Keratinocyte (primary cell): ENCODE measurements around the gene ECM2. TPM values are rescaled to one million over a fixed set of nuclear protein-coding genes. Genes with fewer than 3 reads are reported as not detected.

Experiments
- DNase-seq: peaks from one replicate; pipeline ENCODE4 v3.0.0-alpha.2; 2011; ENCODE audit warnings: low read depth, missing footprints, low spot score
- FAIRE-seq: peaks from 2 replicates; lab custom pipeline; 2011; peaks lifted over from hg19 to GRCh38; lab: Jason Lieb, UNC
- H2AFZ ChIP-seq: 2 replicates; pipeline ENCODE4 v1.6.0; 2012; ENCODE audit warnings: low read length, control low read depth, inconsistent platforms; ENCODE audit not compliant: control insufficient read depth
- H3K27ac ChIP-seq: 2 replicates; pipeline ENCODE4 v1.5.1; 2011; ENCODE audit warnings: low read length; ENCODE audit not compliant: control insufficient read depth, insufficient read depth
- H3K27me3 ChIP-seq: 3 replicates; pipeline ENCODE4 v1.6.0; 2011; ENCODE audit warnings: low read length; ENCODE audit not compliant: control insufficient read depth, insufficient read depth; ENCODE audit errors: extremely low read depth
- H3K36me3 ChIP-seq, 2 experiments: 2 replicates in 1 of 2; 3 replicates in 1 of 2; pipeline ENCODE4 v1.5.1; 2011; ENCODE audit warnings: low read length in 2 of 2, mild to moderate bottlenecking in 1 of 2; ENCODE audit not compliant: control insufficient read depth in 2 of 2, insufficient read depth in 2 of 2; ENCODE audit errors: extremely low read depth in 1 of 2
- H3K4me1 ChIP-seq: 3 replicates; pipeline ENCODE4 v1.5.1; 2011; ENCODE audit warnings: low read length; ENCODE audit not compliant: control insufficient read depth, insufficient read depth; ENCODE audit errors: extremely low read depth
- H3K4me2 ChIP-seq: 3 replicates; pipeline ENCODE4 v1.6.0; 2011; ENCODE audit warnings: low read depth, low read length; ENCODE audit not compliant: control insufficient read depth, insufficient read depth; ENCODE audit errors: extremely low read depth
- H3K4me3 ChIP-seq, 3 experiments: fragments of 200-600 bp in 1 of 3; sonication (generic) in 1 of 3; 2 replicates in 2 of 3; 3 replicates in 1 of 3; pipeline ENCODE4 v1.5.1; 2011 to 2016; ENCODE audit warnings: low read length in 3 of 3, mild to moderate bottlenecking in 3 of 3, control low read depth in 2 of 3, inconsistent platforms in 1 of 3, low read depth in 1 of 3, mixed read lengths in 1 of 3, mixed run types in 1 of 3, moderate library complexity in 1 of 3; ENCODE audit not compliant: control insufficient read depth in 2 of 3, insufficient read depth in 2 of 3; ENCODE audit errors: extremely low read depth in 1 of 3
- H3K79me2 ChIP-seq: 2 replicates; pipeline ENCODE4 v1.6.0; 2012; ENCODE audit warnings: low read length; ENCODE audit not compliant: control insufficient read depth, insufficient read depth
- H3K9ac ChIP-seq: 3 replicates; pipeline ENCODE4 v1.6.0; 2011; ENCODE audit warnings: low read length; ENCODE audit not compliant: control insufficient read depth, insufficient read depth; ENCODE audit errors: extremely low read depth
- H3K9me1 ChIP-seq: 3 replicates; pipeline ENCODE4 v1.6.0; 2011; ENCODE audit warnings: low read length; ENCODE audit not compliant: control insufficient read depth, insufficient read depth; ENCODE audit errors: extremely low read depth
- H3K9me3 ChIP-seq: 2 replicates; pipeline ENCODE4 v1.5.1; 2012; ENCODE audit warnings: low read depth, low read length; ENCODE audit not compliant: control insufficient read depth
- H4K20me1 ChIP-seq: 3 replicates; pipeline ENCODE4 v1.6.0; 2011; ENCODE audit warnings: low read length; ENCODE audit not compliant: control insufficient read depth, insufficient read depth; ENCODE audit errors: extremely low read depth
- CTCF ChIP-seq, 3 experiments: IDR thresholded peaks in 1 of 3; conservative IDR thresholded peaks in 1 of 3; optimal IDR thresholded peaks in 1 of 3; 2 replicates in 2 of 3; 3 replicates in 1 of 3; pipeline versions ENCODE3 to v1.5.1; 2011; ENCODE audit warnings: low read length in 3 of 3, mild to moderate bottlenecking in 3 of 3, moderate library complexity in 2 of 3, control low read depth in 1 of 3, inconsistent platforms in 1 of 3; ENCODE audit not compliant: insufficient read depth in 2 of 3; ENCODE audit errors: extremely low read depth in 1 of 3
- EZH2 ChIP-seq: IDR thresholded peaks from one replicate; pipeline ENCODE4 v1.6.1; 2012; ENCODE audit warnings: inconsistent platforms, mild to moderate bottlenecking, low read length, moderate library complexity
- dilution Hi-C: fragments of 300-500 bp; cut with MboI; formaldehyde crosslinking; loops from one replicate; pipeline ENCODE4 v1.7.0; 2020; ENCODE audit warnings: low sequenced_read_pairs; ENCODE audit not compliant: extremely low pct_ligation_motif_present
- polyA plus RNA-seq, 5 experiments: library from polyadenylated mRNA; depleted of rRNA in 3 of 5; stranded (reverse) in 3 of 5; stranded (forward) in 1 of 5; unstranded in 1 of 5; fragments of >200 nt; gene quantifications; 1 replicate in 1 of 5; 2 replicates in 3 of 5; 3 replicates in 1 of 5; pipeline versions ENCODE4 v1.2.1 to v1.2.3, GENCODE V29; 2011 to 2012; ENCODE audit warnings: missing spikeins in 2 of 5, low read depth in 1 of 5, low replicate concordance in 1 of 5

The ECM2 gene
- polyA plus RNA-seq, 1 donor (not counting 4 experiments of a cell fraction or from before 2014, with no cell fraction given): 0.75 TPM

GRCh38 chr9:92494856-92495255 lies 40.9 kb downstream of the ECM2 start:
- FAIRE-seq: no peak
- Histone ChIP-seq H3K9ac (no peak overlapping the region), H3K9me3 (no peaks in the 10 kb centered on the region), H3K4me3 (no peak overlapping the region), H2AFZ (no peak overlapping the region), H3K27ac (no peak overlapping the region), H3K9me1 (no peaks in the 10 kb centered on the region), H3K36me3 (no peaks in the 10 kb centered on the region), H4K20me1 (no peaks in the 10 kb centered on the region), H3K79me2 (no peaks in the 10 kb centered on the region), H3K4me2 (no peak overlapping the region), H3K27me3 (no peaks in the 10 kb centered on the region), H3K4me1 (no peaks in the 10 kb centered on the region)
- TF ChIP-seq CTCF (optimal IDR thresholded peaks at IDR 0.05 in 1 of 3, IDR thresholded peaks at IDR 0.05 in 1 of 3, conservative IDR thresholded peaks at IDR 0.05 in 1 of 3; ENCODE audit: extremely low read depth in 1 of 3, insufficient read depth in 2 of 3, low read length in 3 of 3) (no peak), EZH2 (no peak)
- dilution Hi-C loops: no loop called here
- DNase-seq: no peak

- Histone ChIP-seq H3K27ac (no peak overlapping the region), H3K9ac (no peak overlapping the region), H3K79me2 (no peaks in the 10 kb centered on the region), H3K9me3 (no peaks in the 10 kb centered on the region), H4K20me1 (no peaks in the 10 kb centered on the region), H3K4me1 (peaks cover 8% of the 10 kb centered on the region), H3K9me1 (no peaks in the 10 kb centered on the region), H3K4me2 (no peak overlapping the region), H2AFZ (no peak overlapping the region), H3K36me3 (no peaks in the 10 kb centered on the region), H3K27me3 (no peaks in the 10 kb centered on the region), H3K4me3 (no peak overlapping the region)
- FAIRE-seq (no peak), DNase-seq (no peak)
- dilution Hi-C loops: no loop called here
- no peak for TF ChIP-seq EZH2
- TF ChIP-seq CTCF (optimal IDR thresholded peaks at IDR 0.05 in 1 of 3, IDR thresholded peaks at IDR 0.05 in 1 of 3, conservative IDR thresholded peaks at IDR 0.05 in 1 of 3; ENCODE audit: extremely low read depth in 1 of 3, insufficient read depth in 2 of 3, low read length in 3 of 3): no peak
Measured at GRCh38 chr9:92493749-92494387, 41.9 kb downstream of the ECM2 start.
